ENCODE data around the gene PCDHA10.

PCDHA10 gene

DNA sequence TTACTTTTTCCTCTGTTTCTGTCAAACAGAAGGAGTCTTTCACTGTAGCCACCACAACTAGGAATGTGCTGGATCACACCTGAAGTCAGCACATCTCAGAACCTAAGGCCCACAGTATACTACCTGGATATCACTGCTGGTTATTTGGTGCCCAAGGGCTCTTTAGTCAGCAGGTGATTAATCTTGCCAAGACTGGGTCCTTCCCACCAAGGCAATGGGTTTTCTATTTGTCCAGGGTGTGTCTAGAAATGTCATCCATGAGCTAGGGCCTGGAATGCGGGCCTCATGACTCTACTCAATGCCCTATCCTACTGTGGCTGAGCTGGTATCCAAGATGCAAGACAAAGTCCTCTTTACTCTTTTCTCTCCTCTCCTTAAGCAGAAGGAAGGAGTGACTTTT, 60.6 kb downstream of the PCDHA10 start:
- no peak overlapping the region for H4K91ac ChIP-seq (ENCODE audit: low read length)
- no peak overlapping the region for H3K4me2 ChIP-seq (ENCODE audit: low read length, poor library complexity, severe bottlenecking)
- H3K36me3 ChIP-seq (ENCODE audit: control insufficient read depth in 1 of 2, insufficient read depth in 2 of 2, low read depth in 1 of 2, low read length in 2 of 2): no peaks in the 10 kb centered on the region
- no peak overlapping the region for H2BK120ac ChIP-seq (ENCODE audit: low read depth, low read length)
- no peak overlapping the region for H4K8ac ChIP-seq (ENCODE audit: low read length)
- H3K14ac ChIP-seq (ENCODE audit: low read length in 2 of 2): no peak overlapping the region
- no peak overlapping the region for H2BK15ac ChIP-seq (ENCODE audit: low read depth, poor library complexity, severe bottlenecking)
- no peak overlapping the region for H3K4ac ChIP-seq (ENCODE audit: low read depth in 1 of 2, low read length in 2 of 2)
- no peak overlapping the region for H3K27ac ChIP-seq (ENCODE audit: low read length, poor library complexity, severe bottlenecking)
- no peak overlapping the region for H2BK5ac ChIP-seq (ENCODE audit: low read depth, low read length, poor library complexity, severe bottlenecking)
- H2AFZ ChIP-seq (ENCODE audit: low read depth, low read length): no peak overlapping the region
- DNase-seq: no peak
- H3K9ac ChIP-seq (ENCODE audit: low read length): no peak overlapping the region
- H2AK5ac ChIP-seq (ENCODE audit: low read length, severe bottlenecking): no peak overlapping the region
- no peak overlapping the region for H3K4me3 ChIP-seq (ENCODE audit: insufficient read depth in 1 of 2, low read depth in 1 of 2, low read length in 2 of 2)
- WGBS: no CpG with 5 or more reads among the region's 1 CpG
- no peak overlapping the region for H3K18ac ChIP-seq (ENCODE audit: low read depth in 1 of 2, low read length in 2 of 2)
- no peaks in the 10 kb centered on the region for H3K4me1 ChIP-seq (ENCODE audit: control insufficient read depth, insufficient read depth, low read depth, low read length)
- peaks cover 43% of the 10 kb centered on the region for H3K9me3 ChIP-seq (ENCODE audit: control insufficient read depth, low read length)
- no peak overlapping the region for H2BK12ac ChIP-seq (ENCODE audit: low read length in 2 of 2)
- H3K79me1 ChIP-seq (replicated peaks; ENCODE audit: low read length, poor library complexity, severe bottlenecking): peaks cover 17% of the 10 kb centered on the region
- H3K27me3 ChIP-seq (ENCODE audit: control insufficient read depth in 1 of 2, insufficient read depth in 1 of 2, low read length in 2 of 2): no peaks in the 10 kb centered on the region
- no peak overlapping the region for H3K23ac ChIP-seq (ENCODE audit: low read length in 2 of 2)

Data from mesenchymal stem cell (in vitro differentiated cells and primary cell).